HepG2 (cell line): Measurements from ENCODE around the gene CYP2A6. TPM values are rescaled to one million over a fixed set of nuclear protein-coding genes. Genes with fewer than 3 reads are reported as not detected.
A peak's percentile ranks its signal among the peaks of the same experiment; 100 is the strongest.

Experiments used
- AGO1 ChIP-seq: fragments of 200-400 bp; formaldehyde crosslinking; IDR thresholded peaks from 2 replicates; pipeline ENCODE4 v1.6.1; 2017; ENCODE audit warnings: mild to moderate bottlenecking, low read depth, low read length, moderate library complexity; ENCODE audit not compliant: poor library complexity, severe bottlenecking
- DNMT3B ChIP-seq: conservative IDR thresholded peaks from 2 replicates; pipeline ENCODE4 v1.6.1; 2016; ENCODE audit warnings: missing biosample characterization, control low read depth
- HMG20A ChIP-seq: IDR thresholded peaks from 2 replicates; pipeline ENCODE4 v1.6.1; 2016; ENCODE audit warnings: borderline replicate concordance
- KDM3A ChIP-seq: IDR thresholded peaks from 2 replicates; pipeline ENCODE4 v1.6.1; 2018; ENCODE audit warnings: low read depth, missing compliant biosample characterization
- NFIC ChIP-seq: IDR thresholded peaks from 2 replicates; pipeline ENCODE4 v1.6.1; 2012; ENCODE audit warnings: mild to moderate bottlenecking, low read length, inconsistent platforms
- TEAD2 ChIP-seq: sonication (generic); formaldehyde crosslinking; IDR thresholded peaks from 2 replicates; pipeline ENCODE4 v1.9.0; 2021; ENCODE audit warnings: missing genetic modification reagents
- U2AF1 ChIP-seq: fragments of 200-400 bp; formaldehyde crosslinking; optimal IDR thresholded peaks from 2 replicates; pipeline ENCODE3; 2017; ENCODE audit warnings: mild to moderate bottlenecking, low read depth, low read length
- ZBTB38 ChIP-seq: sonication (generic); formaldehyde crosslinking; IDR thresholded peaks from 2 replicates; pipeline ENCODE4 v1.5.1; 2020; ENCODE audit warnings: mild to moderate bottlenecking, missing genetic modification reagents
- ZFP37 ChIP-seq: sonication (generic); formaldehyde crosslinking; IDR thresholded peaks from 2 replicates; pipeline ENCODE4 v1.4.0; 2020; ENCODE audit warnings: missing genetic modification reagents, borderline replicate concordance
- ZKSCAN1 ChIP-seq: fragments of 150-350 bp; IDR thresholded peaks from 2 replicates; pipeline ENCODE4 v1.6.1; 2014; ENCODE audit warnings: low read length
- ZNF34 ChIP-seq: sonication (generic); formaldehyde crosslinking; IDR thresholded peaks from 2 replicates; pipeline ENCODE4 v1.4.0; 2020; ENCODE audit warnings: mild to moderate bottlenecking, missing genetic modification reagents, borderline replicate concordance
- ZNF431 ChIP-seq: sonication (generic); formaldehyde crosslinking; IDR thresholded peaks from 2 replicates; pipeline ENCODE4 v1.9.0; 2022; ENCODE audit warnings: missing genetic modification reagents, low read depth, mild to moderate bottlenecking, borderline replicate concordance
- ZNF484 ChIP-seq: sonication (generic); formaldehyde crosslinking; IDR thresholded peaks from 2 replicates; pipeline ENCODE4 v1.5.1; 2020; ENCODE audit warnings: mild to moderate bottlenecking, low read depth, missing genetic modification reagents, borderline replicate concordance
- ZNF546 ChIP-seq: sonication (generic); formaldehyde crosslinking; conservative IDR thresholded peaks from 2 replicates; pipeline ENCODE4 v1.8.1; 2023; ENCODE audit warnings: mild to moderate bottlenecking, missing genetic modification reagents
- ZNF547 ChIP-seq: sonication (generic); formaldehyde crosslinking; IDR thresholded peaks from 2 replicates; pipeline ENCODE4 v1.5.1; 2020; ENCODE audit warnings: mild to moderate bottlenecking, missing genetic modification reagents
- ZNF790 ChIP-seq: sonication (generic); formaldehyde crosslinking; IDR thresholded peaks from 2 replicates; pipeline ENCODE4 v1.8.0; 2022; ENCODE audit warnings: missing genetic modification reagents, mild to moderate bottlenecking, borderline replicate concordance
- ZNF839 ChIP-seq: sonication (generic); formaldehyde crosslinking; IDR thresholded peaks from 2 replicates; pipeline ENCODE4 v1.4.0; 2020; ENCODE audit warnings: missing genetic modification reagents, mild to moderate bottlenecking, borderline replicate concordance
- polyA plus RNA-seq, 8 experiments: library from polyadenylated mRNA; depleted of rRNA in 3 of 8; stranded (reverse) in 7 of 8; unstranded in 1 of 8; fragments of >200 nt; fragmentation: Illumina TruSeq in 4 of 8; extraction: Trizol in 4 of 8; gene quantifications; 2 replicates each; pipeline versions ENCODE4 v1.2.1 to v1.2.3, GENCODE V29; 2011 to 2016; ENCODE audit warnings: low read depth in 4 of 8, missing spikeins in 1 of 8, mixed read lengths in 1 of 8; ENCODE audit not compliant: insufficient read depth in 1 of 8
- total RNA-seq, 5 experiments: library from RNA; depleted of rRNA; stranded (reverse); fragments of >200 nt; fragmentation: Illumina TruSeq; extraction: Trizol; gene quantifications; 2 replicates each; pipeline ENCODE4 v1.2.3, GENCODE V29; 2016; ENCODE audit warnings: low read depth in 1 of 5
- TF ChIP-seq, protein P1 (sequence below): sonication (generic); formaldehyde crosslinking; conservative IDR thresholded peaks from 2 replicates; pipeline ENCODE4 v1.8.0; 2022; ENCODE audit warnings: missing genetic modification reagents
- TF ChIP-seq, protein P2 (sequence below): sonication (generic); formaldehyde crosslinking; IDR thresholded peaks from 2 replicates; pipeline ENCODE4 v1.8.0; 2022; ENCODE audit warnings: mild to moderate bottlenecking, missing genetic modification reagents
- TF ChIP-seq, protein P3 (sequence below): sonication (generic); formaldehyde crosslinking; IDR thresholded peaks from 2 replicates; pipeline ENCODE4 v1.5.1; 2020; ENCODE audit warnings: missing genetic modification reagents, mild to moderate bottlenecking, borderline replicate concordance
- TF ChIP-seq, protein P4 (sequence below): sonication (generic); formaldehyde crosslinking; IDR thresholded peaks from 2 replicates; pipeline ENCODE4 v1.4.0; 2020; ENCODE audit warnings: missing genetic modification reagents
- TF ChIP-seq, protein P5 (sequence below): IDR thresholded peaks from 2 replicates; pipeline ENCODE4 v1.6.1; 2016; ENCODE audit warnings: mild to moderate bottlenecking, missing biosample characterization, missing genetic modification reagents

Gene CYP2A6
- total and polyA plus RNA-seq, 2 of the 13 experiments (the other 11 are each of a cell fraction or from before 2014, with no cell fraction given): not detected

DNA sequence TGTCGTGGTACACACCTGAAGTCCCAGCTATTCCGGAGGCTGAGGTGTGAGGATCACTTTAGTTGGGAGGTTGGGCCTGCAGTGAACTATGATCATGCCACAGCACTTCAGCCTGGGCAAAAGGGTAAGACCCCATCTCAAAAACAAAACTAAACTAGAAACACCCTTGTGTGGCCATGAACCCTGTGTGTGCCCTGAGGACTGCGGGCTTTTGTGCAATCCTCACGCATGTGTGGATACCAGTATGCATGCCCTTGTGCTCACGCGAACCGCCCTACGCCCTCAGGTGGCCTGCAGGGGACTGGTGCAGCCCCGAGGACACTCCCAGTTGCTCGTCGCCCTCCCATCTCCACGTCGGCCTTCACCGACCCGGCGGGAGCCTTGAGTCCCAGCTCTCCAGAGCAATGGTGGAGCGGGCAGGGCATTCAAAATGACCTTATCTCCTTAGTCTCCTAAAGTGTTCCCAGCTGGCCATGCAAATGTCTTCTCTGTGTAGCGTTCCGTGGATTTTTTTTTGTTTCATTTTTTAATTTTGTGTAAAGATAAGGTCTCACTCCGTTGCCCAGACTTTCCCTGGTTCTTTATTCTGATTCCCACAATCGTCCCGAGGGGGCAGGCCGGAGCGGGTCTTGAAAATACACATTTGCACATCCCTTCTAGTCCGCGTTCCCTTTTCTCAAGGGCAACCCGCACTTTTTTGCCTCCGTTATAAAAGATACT lies 52.1 kb downstream of the CYP2A6 start (continued):
- TF ChIP-seq, protein P1, sequence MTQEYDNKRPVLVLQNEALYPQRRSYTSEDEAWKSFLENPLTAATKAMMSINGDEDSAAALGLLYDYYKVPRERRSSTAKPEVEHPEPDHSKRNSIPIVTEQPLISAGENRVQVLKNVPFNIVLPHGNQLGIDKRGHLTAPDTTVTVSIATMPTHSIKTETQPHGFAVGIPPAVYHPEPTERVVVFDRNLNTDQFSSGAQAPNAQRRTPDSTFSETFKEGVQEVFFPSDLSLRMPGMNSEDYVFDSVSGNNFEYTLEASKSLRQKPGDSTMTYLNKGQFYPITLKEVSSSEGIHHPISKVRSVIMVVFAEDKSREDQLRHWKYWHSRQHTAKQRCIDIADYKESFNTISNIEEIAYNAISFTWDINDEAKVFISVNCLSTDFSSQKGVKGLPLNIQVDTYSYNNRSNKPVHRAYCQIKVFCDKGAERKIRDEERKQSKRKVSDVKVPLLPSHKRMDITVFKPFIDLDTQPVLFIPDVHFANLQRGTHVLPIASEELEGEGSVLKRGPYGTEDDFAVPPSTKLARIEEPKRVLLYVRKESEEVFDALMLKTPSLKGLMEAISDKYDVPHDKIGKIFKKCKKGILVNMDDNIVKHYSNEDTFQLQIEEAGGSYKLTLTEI: no peak
- TF ChIP-seq, protein P2, sequence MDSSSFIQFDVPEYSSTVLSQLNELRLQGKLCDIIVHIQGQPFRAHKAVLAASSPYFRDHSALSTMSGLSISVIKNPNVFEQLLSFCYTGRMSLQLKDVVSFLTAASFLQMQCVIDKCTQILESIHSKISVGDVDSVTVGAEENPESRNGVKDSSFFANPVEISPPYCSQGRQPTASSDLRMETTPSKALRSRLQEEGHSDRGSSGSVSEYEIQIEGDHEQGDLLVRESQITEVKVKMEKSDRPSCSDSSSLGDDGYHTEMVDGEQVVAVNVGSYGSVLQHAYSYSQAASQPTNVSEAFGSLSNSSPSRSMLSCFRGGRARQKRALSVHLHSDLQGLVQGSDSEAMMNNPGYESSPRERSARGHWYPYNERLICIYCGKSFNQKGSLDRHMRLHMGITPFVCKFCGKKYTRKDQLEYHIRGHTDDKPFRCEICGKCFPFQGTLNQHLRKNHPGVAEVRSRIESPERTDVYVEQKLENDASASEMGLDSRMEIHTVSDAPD (CRISPR knock-in tag): no peak
- no peak for TF ChIP-seq ZNF34 (CRISPR knock-in tag)
- no peak for TF ChIP-seq KDM3A (CRISPR knock-in tag)
- TF ChIP-seq ZBTB38 (CRISPR knock-in tag): no peak; the same call in 1 of the 2 replicates
- 0 out of 2 replicates have a peak, but pooled peaks have one; percentile 25 for TF ChIP-seq ZNF839
- no peak for TF ChIP-seq U2AF1
- no peak for TF ChIP-seq ZNF546 (CRISPR knock-in tag)
- 0 out of 2 replicates have a peak, but pooled peaks have one; percentile 27 for TF ChIP-seq ZNF484 (CRISPR knock-in tag)
- TF ChIP-seq, protein P3, sequence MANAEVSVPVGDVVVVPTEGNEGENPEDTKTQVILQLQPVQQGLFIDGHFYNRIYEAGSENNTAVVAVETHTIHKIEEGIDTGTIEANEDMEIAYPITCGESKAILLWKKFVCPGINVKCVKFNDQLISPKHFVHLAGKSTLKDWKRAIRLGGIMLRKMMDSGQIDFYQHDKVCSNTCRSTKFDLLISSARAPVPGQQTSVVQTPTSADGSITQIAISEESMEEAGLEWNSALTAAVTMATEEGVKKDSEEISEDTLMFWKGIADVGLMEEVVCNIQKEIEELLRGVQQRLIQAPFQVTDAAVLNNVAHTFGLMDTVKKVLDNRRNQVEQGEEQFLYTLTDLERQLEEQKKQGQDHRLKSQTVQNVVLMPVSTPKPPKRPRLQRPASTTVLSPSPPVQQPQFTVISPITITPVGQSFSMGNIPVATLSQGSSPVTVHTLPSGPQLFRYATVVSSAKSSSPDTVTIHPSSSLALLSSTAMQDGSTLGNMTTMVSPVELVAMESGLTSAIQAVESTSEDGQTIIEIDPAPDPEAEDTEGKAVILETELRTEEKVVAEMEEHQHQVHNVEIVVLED: 0 out of 2 replicates have a peak, but pooled peaks have one; percentile 9
- TF ChIP-seq NFIC: no peak
- 0 out of 2 replicates have a peak, but pooled peaks have one; percentile 17 for TF ChIP-seq ZKSCAN1
- TF ChIP-seq HMG20A (CRISPR knock-in tag): peak; percentile 20; the same call in 1 of the 2 replicates
- TF ChIP-seq TEAD2: peak; percentile 29; the same call in 1 of the 2 replicates
- no peak for TF ChIP-seq ZNF790
- TF ChIP-seq, protein P4, sequence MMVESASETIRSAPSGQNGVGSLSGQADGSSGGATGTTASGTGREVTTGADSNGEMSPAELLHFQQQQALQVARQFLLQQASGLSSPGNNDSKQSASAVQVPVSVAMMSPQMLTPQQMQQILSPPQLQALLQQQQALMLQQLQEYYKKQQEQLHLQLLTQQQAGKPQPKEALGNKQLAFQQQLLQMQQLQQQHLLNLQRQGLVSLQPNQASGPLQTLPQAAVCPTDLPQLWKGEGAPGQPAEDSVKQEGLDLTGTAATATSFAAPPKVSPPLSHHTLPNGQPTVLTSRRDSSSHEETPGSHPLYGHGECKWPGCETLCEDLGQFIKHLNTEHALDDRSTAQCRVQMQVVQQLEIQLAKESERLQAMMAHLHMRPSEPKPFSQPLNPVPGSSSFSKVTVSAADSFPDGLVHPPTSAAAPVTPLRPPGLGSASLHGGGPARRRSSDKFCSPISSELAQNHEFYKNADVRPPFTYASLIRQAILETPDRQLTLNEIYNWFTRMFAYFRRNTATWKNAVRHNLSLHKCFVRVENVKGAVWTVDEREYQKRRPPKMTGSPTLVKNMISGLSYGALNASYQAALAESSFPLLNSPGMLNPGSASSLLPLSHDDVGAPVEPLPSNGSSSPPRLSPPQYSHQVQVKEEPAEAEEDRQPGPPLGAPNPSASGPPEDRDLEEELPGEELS (CRISPR knock-in tag): peak; percentile 56
- TF ChIP-seq AGO1: no peak
- peak; percentile 66 for TF ChIP-seq ZFP37
- peak; percentile 73; the same call in 1 of the 2 replicates for TF ChIP-seq ZNF547 (CRISPR knock-in tag)
- TF ChIP-seq ZNF431 (CRISPR knock-in tag): no peak
- TF ChIP-seq DNMT3B: no peak
- TF ChIP-seq, protein P5, sequence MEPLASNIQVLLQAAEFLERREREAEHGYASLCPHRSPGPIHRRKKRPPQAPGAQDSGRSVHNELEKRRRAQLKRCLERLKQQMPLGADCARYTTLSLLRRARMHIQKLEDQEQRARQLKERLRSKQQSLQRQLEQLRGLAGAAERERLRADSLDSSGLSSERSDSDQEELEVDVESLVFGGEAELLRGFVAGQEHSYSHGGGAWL (CRISPR knock-in tag): peak; percentile 60; the same call in 1 of the 2 replicates
